Amniotic epithelial cell (primary cell): ENCODE results near the gene MYOM1.
A peak's percentile ranks its signal among the peaks of the same experiment; 100 is the strongest.

Source experiments
- DNase-seq: peaks from one replicate; pipeline ENCODE4 v3.0.0-alpha.2; 2010; ENCODE audit warnings: low read depth

Gene MYOM1

DNA sequence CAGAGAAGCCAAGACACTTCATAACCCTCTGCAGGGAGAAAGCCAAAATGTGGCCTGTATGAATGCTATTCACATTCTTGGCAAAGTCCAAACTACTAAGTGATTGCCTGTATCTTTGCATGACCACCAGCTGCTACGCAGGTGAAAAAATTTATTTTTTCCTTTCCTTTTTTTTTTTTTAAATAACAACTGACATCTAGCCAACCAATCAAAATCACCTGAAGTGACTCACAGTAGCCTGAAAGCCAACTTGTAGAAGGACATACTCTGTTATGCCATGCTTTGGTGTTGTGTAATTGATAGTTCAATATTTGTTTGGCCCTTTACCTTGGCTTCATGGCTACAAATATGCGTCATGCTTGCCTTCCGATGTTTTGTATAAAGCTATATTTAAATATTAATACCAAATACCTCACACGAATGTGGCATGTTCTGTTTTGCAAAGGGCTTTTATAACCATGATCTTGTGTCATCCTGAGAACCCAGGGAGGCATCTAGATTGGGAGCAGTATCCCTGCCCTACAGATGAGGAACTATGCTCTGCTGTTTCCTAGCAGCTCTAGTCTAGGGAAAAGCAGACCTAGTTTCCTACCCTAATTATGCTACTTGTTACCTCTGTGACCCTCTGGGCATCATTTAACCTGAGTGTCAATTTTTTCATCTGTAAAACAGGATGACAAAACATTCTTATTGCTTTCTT lies 102.1 kb downstream of the MYOM1 start:
- DNase-seq: no peak

DNA sequence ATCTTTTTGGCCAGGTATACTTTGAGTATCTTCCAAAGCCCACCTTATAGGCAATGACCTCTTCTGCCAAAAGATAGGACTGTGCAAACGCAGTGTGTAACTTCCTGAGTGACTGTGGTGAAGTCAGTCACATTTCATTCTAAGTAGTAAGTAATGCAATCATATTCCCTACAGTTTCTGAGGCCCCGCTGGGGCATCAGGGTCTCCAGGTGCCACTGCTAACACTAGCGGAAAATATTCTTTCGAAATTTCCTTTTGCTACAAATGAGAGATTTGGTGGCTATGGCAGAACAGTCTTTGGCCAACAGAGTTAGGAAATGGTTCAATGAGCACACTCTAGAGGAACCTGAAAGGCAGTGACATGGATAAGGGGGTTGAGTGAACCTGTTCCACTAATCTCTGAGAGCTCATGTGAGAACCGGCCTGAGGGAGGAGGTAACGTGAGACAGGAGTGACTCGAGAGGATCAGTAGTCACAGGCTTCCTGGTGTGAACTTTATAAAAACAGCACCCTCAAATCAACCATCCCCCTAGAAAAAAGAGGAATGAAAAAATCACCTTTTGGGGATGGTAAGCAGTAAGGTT lies 104.2 kb downstream of the MYOM1 start:
- DNase-seq: no peak

DNA sequence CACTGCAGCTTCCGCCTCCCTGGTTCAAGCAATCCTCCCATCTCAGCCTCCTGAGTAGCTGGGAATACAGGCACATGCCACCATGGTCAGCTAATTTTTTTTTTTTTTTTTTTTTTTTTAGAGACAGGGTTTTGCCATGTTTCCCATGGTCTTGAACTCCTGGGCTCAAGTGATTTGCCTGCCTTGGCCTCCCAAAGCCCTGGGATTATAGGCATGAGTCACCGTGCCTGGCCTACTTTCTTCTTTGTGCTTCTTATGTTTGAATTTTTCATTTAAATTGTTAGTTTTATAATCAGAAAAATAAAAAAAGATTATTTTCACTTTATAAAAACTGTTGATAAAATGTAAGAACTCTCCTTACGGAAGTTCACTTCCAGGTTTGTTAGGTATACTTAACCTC lies 105.3 kb downstream of the MYOM1 start:
- peak; percentile 56 for DNase-seq

DNA sequence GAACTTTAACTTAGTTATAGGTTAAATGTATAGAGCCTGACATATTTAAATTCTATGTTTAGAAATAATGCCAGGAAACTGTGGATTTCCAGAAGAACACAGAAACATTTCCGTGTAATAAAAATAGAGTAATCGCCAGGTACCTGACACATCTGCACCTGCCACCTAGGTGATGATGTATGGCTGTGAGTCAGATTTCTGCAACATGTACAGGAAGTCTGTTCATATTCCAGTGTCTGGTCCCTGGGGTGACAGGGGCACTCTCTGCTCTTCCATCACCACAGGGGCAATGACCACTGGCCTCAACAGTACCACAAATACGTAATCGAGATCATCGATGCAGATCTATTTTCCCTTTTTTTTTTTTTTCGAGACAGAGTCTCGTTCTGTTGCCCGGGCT lies 105.7 kb downstream of the MYOM1 start:
- no peak for DNase-seq

DNA sequence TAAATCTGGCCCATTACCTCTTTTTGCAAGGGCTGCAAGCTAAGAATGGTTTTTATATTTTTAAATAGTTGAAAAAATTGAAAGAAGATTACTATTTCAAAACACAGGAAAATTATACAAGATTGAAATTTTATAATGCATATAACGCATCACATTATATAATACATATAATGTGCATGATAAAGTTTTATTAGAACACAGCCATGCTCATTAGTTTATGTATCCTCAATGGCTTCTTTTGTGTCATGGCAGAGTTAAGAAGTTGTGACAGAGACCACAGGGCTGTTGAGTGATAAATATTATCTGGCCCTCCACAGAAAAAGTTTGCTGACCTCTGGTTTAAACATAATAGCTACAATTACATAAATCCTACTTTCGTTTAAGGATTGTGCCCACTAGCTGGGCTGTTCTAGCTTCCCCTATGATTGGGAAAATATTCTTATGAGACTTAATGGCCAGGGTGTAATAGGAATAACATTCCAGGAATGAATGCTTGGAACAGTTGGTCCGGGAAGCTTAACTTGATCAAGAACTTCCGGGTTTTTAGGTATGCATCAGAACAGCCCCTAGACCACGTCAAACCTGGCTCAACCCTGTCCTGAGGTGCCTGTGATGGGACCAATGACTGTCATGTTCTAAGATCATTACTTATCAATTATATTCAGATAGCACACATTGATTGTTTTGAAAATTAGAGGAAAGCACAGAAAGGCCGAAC lies 108.1 kb downstream of the MYOM1 start:
- peak; percentile 8 for DNase-seq

DNA sequence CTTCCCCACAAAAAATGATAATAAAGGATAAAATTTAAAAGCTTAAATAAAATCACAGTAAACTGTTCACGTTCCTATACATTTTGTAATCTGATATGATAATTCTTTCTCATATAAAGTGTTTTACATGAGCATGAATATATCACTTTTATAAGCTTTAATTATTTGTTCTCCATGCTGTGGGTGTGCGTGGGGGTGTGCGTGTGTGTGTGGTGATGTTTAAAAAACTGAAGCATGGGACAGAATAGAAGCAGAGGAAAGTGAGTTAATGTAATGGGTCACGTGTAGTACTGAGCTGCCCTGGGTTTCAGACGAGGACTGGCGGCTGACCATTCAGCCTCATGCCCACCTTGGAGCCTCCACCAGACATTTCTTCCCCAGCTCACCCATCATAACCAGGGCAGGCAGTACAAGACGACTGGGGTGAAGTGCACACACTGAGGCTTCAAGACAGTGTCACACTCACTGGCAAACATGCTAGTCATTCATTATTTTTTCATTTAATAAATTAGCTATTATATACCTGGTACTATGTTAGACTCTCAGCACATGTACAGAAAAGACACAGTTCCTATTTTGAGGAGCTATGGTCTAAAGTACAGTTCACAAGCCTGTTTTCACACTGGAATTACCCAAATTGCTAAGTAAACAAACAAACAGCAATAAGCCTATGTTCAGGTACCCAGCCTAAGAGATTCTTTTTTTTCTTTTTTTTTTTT lies 109.6 kb downstream of the MYOM1 start:
- DNase-seq: no peak

DNA sequence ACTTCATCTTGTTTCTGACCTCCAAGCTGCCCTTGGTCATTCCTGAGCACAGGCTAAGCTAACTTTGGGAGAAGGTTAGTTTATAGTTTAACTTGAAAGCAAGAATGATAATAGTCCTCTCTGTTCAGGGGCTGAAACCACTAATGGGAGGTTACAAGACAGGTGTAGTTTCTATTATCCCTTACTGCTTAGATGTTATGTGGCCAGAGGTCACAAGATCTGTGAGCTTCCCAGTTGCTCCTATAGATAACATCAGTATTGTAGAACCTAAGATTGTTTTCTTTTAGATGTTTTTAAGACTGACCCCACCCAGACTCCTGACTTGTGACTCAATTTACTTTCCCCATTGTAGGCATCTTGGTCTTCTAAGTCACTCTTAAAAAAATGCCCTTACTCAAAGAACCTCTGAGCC lies 112.0 kb downstream of the MYOM1 start:
- no peak for DNase-seq

DNA sequence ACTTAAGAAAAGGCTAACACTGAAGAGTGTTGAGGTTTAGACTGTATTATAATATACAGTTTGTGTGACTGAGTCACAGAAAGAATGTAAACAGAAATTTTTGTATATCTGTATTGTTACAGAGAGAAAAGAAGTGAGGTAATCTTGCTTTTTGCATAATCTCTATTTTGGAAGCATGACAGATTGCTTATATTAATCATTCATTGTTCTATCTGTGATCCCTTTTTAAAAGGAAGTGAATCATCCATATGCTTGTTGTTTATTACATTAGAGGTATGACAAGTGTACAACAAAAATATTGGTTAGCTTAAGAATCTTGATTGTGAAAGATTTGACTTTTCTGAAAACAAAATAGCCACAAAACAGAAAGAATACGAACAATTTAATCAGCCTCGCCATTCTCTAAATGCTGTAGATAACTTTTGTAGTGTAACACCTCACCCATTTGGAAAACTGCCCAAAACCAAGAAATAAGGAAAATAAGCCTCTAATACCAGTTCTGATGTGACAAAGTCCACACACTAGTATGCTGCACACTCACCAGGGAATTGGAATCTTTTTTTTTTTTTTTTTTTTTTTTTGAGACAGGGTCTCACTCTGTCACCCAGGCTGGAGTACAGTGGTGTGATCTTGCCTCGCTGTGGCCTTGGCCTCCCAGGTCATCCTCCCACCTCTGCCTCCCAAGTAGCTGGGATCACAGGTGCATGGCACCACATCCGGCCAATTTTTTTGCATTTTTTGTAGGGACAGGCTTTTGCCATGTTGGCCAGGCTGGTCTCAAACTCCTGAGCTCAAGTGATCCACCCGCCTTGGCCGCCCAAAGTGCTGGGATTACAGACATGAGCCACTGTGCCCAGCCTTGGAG lies 115.3 kb downstream of the MYOM1 start:
- DNase-seq: peak; percentile 92

DNA sequence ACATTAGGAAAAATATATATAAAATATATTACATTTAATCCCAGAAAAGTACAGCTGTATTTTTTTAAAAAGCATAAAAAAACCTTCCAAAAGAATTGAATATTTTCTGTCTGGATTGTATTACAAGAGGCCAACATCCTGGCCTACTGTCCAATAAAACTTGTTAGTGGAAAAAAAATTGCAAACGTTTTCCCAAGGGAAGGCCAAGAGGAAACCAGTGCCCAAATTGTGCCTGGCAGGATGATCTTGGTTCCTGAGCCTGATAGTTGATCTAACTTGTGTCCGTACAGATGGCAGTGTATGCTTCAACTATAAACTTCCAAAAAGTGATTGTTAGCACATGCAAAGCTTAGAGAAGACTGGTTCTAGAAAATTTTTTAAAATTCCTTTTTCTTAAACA lies 116.2 kb downstream of the MYOM1 start:
- no peak for DNase-seq

DNA sequence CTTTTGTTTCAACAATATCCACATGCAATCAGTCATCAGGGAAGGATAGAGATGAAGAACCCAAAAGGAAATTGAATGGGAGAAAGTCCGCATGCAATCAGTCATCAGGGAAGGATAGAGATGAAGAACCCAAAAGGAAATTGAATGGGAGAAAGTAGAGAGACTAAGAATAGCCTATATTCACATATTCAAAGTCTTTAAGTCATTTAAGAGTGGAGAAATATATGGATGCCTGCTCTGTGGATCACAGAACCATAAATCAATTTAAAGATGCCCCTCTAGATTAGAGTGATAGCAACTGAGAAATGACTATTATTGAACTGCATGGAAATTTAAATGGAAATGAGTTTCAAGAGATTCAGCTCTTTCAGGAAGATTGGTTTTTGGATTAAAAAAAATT lies 116.8 kb downstream of the MYOM1 start:
- DNase-seq: no peak

DNA sequence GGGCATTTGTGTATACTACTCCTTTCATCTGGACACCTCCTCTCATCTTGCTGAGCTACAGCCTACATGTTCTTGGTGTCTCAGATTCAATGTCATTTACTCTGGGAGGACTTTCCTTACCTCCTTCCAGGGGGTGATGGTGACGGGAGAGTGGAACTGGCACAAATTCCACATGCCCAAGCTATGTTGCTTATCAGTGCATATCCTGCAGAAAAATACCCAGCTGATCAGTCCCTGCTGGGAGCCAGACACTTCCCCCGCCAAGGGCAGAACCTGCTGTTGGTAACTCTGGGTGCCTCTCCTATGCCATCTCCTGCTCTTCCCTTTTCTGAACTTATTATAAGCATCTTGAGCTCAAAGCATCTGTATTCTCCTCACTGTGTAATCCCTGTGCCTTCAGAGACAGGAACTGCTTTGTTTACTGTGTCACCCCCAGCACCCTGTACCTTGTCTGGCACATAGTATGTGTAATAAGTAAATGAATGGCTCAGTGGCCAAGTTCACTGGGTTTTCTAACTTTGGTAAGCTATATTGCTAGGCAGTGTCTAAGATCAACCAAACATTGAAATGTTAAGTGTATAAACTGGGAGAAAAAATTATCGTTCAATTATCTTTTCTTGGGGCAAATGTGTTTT lies 119.2 kb downstream of the MYOM1 start:
- no peak for DNase-seq

DNA sequence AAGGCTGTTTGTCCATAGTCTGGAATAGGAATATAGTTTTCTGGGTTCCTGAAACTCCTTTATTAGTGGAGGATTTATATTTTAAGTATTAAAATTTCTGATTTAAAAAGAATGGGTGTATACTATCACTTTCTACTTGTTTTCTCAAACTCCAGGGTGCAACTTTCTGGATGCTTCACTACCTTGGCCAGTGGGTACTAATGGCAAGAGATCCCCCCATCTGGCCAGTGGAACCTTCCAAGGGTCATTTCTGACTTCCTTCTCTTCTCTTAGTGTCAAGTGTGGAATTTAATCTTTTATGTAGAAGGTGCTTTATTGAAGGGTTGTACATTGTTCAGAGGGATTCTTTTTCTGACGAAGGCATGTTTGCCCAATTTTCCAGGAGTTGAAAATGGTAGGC lies 120.4 kb downstream of the MYOM1 start:
- no peak for DNase-seq

DNA sequence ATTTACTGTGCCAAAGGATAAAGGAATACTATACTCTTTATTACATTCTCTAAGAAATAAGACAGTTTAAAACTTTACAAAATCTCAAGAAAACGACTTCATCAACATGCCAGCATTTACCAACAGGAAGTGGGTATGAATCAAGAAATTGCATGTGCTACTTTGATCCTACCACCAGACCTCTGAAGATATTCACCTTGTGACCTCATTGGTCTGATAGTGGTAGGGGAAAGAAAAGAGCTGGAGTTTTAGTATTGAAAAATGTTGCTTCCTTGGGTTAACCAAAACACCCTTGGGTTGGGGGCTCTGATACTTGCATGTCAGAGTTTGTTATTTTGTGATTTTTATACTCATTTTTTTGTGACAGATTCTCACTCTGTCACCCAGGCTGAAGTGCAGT lies 122.7 kb downstream of the MYOM1 start:
- DNase-seq: no peak

DNA sequence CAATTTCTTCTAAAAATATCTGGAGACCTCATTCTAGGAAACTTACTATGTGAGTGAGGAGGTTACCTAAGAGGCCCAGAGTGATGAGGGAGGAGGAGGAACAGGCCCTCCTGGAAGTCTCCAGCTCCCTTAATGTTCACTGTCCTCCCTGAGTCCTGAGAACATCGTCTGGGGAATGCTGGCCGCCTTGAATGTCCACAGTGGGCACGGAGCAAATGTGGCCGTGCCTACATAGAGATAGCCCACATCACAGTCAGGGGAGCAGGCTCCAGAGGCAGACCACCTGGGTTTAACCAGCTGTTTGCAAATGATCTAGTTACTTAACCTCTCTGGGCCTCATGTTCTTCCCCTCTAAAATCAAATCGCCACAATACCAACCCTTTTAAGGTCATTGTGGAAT lies 123.8 kb downstream of the MYOM1 start:
- no peak for DNase-seq

DNA sequence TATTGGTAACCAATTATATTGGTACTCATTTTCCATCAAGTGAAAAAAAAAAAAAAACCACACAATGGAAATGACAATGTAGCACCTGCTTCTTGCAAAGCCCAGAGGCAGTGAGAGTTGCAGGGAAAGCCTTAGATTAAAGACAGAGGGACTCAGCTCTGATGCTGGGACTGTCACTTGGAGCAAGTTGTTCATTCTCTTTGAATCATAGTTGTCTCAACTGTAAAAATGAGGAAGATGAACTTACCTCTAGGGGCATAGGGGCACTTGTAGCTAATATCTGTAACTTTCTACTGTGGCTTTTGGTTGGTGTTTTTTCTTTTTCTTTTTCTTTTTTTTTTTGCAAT lies 125.5 kb downstream of the MYOM1 start:
- no peak for DNase-seq

DNA sequence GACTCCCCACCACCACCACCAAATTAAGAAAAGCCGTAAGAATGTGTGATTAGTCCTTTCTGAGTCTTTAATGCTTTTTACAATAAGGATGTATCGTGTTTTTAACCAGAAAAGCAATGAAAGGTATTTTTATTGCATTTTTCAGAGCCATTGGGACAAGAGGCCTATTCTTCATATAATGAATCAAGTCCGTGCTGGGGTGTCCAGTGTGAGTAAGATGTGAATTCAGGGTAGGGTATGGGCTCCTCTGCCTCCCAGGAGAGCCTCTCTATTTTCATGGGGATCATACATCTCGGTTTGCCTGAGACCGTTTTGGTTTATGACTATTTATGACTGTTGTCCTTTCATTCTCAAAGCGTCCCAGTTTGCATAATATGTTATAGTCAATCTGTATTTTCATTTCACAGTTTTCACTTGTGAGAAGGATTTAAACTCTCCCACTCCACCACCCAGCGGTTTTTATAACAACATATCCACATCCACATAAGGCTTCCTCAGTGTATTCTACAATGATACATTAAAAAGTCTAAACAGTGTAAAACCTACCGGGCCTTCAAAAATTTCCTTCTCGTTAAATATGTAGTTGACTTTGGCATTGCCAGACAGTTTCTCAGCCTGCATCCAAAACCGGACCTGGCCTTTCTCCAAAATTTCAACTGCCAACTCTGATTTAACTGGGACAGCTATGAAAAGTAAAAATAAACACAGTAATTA lies 126.0 kb downstream of the MYOM1 start:
- DNase-seq: no peak

DNA sequence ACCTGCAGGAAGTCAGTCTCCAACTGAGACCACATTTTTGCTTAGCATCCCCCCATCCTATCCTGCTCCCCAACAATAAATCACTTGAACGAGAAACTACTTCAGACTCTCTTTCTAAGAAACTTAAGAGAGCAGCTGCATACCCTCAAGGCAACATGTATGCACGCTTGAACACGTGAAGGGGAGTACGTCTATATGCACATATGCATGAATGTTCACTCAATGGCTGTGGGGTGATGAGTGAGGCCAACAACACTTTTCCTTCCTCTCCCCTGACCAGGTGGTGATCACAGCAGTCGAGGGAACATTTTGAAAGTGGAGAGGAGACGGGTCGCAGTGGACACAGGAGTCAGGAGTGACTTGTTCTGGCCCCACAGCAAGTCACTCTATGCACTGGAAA lies 127.0 kb downstream of the MYOM1 start:
- DNase-seq: no peak

DNA sequence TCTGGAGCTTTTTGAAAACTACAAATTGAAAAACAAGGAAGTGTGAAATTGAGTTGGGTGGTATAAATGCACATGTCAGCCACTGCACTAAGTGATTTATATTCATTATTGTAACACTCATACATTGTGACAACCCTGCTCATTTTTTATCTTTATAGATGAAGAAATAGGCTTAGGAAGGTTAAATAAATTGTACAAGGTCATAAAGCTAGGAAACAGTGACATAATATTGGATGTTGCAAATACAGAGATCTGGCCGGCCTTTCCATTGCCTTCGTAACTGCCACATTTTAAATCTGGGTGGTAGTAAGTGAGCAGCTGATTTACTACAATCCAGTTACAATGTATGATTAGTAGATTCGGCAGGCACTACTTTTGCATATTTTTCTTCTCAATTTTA lies 130.2 kb downstream of the MYOM1 start:
- DNase-seq: peak; percentile 12

DNA sequence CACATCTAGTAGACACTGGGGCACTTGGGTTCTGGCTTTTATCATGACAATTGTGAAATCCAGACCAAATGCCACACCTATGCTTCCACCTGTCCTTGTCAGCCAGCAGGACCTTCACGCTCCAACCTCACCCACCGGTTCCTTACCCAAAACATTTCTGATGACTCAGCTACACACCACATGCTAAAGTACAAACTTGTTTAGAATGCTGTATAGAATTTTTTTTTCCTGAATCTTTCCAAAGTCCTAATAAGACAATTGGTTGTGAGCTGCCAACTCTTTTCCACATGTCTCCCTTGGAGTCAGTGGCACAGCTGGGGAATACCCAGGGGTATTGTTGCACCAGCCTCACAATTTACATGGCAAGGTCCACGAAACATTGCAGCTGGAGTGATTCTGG lies 131.3 kb downstream of the MYOM1 start:
- no peak for DNase-seq

DNA sequence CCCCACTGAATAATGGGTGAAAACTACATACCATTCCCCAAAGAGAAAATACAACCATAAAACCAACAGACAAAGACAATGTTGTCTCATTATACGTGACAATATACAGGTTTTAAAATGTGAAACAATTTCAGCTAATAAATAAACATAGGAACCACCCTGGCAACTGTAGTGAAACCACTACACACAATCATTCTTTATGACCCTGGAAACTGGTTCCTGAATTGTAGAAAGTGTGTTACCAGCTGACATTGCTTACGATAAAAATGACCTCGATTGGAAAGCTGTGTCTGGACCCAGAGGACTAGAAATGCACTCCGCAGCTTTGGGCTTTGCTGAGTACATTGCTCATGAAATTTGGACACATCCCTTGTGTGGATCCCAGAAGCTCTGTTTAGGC lies 132.9 kb downstream of the MYOM1 start:
- DNase-seq: no peak

DNA sequence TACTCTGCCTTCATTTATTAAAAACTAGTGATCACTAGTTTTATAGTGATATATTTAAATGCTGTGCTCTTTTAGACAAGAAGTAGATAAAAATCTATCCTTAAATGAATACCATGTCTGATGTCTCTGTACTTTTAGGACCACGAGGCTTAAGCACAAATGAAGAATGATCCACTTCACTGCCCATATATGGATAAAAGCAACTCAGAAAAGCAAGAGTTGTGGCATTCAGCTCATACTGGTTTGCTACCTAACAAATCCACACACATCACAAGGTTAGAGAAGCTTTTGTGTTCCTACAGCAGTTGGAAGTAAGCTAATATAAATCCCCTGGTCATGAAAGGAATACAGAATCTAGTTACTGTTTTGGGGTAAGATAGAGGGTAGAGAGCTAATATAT lies 134.2 kb downstream of the MYOM1 start:
- peak; percentile 14 for DNase-seq
